ENCODE data around the gene XPC. TPM values are rescaled to one million over a fixed set of nuclear protein-coding genes. Genes with fewer than 3 reads are reported as not detected.

The XPC gene
- total RNA-seq, 1 experiment from 2014 or later = 35.0 TPM

- DNase-seq (ENCODE audit: low read depth) = no peak
These were observed 44.1 kb downstream of the XPC start for GRCh38 chr3:14134291-14134690.

GRCh38 chr3:14133876-14134275 is 44.5 kb downstream of the XPC start:
- no peak for DNase-seq (ENCODE audit: low read depth)

GRCh38 chr3:14133188-14133800 is 45.1 kb downstream of the XPC start:
- DNase-seq (ENCODE audit: low read depth) = no peak

- DNase-seq (ENCODE audit: low read depth) = no peak
These were observed 45.7 kb downstream of the XPC start for GRCh38 chr3:14132689-14133088.

GRCh38 chr3:14132120-14132519 is 46.3 kb downstream of the XPC start:
- no peak for DNase-seq (ENCODE audit: low read depth)

GRCh38 chr3:14131134-14131533 is 47.3 kb downstream of the XPC start:
- no peak for DNase-seq (ENCODE audit: low read depth)

- no peak for DNase-seq (ENCODE audit: low read depth)
These were observed 47.7 kb downstream of the XPC start for GRCh38 chr3:14130707-14131106.

GRCh38 chr3:14130230-14130629 is 48.2 kb downstream of the XPC start:
- no peak for DNase-seq (ENCODE audit: low read depth)

- DNase-seq (ENCODE audit: low read depth) = no peak
These were observed 49.1 kb downstream of the XPC start for GRCh38 chr3:14129296-14129695.

- DNase-seq (ENCODE audit: low read depth) = no peak
These were observed 49.7 kb downstream of the XPC start for GRCh38 chr3:14128724-14129123.

- DNase-seq (ENCODE audit: low read depth) = no peak
These were observed 50.8 kb downstream of the XPC start for GRCh38 chr3:14127516-14128161.

- DNase-seq (ENCODE audit: low read depth) = no peak
These were observed 51.4 kb downstream of the XPC start for GRCh38 chr3:14126887-14127505.

GRCh38 chr3:14126017-14126886 is 52.1 kb downstream of the XPC start:
- DNase-seq (ENCODE audit: low read depth) = no peak

- peak; percentile 94 for DNase-seq (ENCODE audit: low read depth)
These were observed 53.0 kb downstream of the XPC start for GRCh38 chr3:14125193-14126016.

GRCh38 chr3:14124615-14125192 is 53.7 kb downstream of the XPC start, which contains the start of the genes CHCHD4 and TMEM43:
TSS of gene CHCHD4 (minus strand) at chr3:14124870. CDS start at chr3:14124676, 194 bp downstream.
TSS of gene TMEM43 (plus strand) at chr3:14125052. CDS start at chr3:14125194, 142 bp downstream.
- peak; percentile 98 for DNase-seq (ENCODE audit: low read depth)

- DNase-seq (ENCODE audit: low read depth) = peak; percentile 61
These were observed 54.2 kb downstream of the XPC start for GRCh38 chr3:14124223-14124614.

- no peak for DNase-seq (ENCODE audit: low read depth)
These were observed 54.8 kb downstream of the XPC start for GRCh38 chr3:14123308-14124222.

GRCh38 chr3:14122301-14122700 is 56.1 kb downstream of the XPC start:
- no peak for DNase-seq (ENCODE audit: low read depth)

GRCh38 chr3:14121859-14122258 is 56.5 kb downstream of the XPC start:
- no peak for DNase-seq (ENCODE audit: low read depth)

All from HT1080 (cell line).